ENCODE data around the gene TADA2B. TPM values are rescaled to one million over a fixed set of nuclear protein-coding genes. Genes with fewer than 3 reads are reported as not detected.

Gene TADA2B
- total RNA-seq, 3 donors from 2014 or later (not counting 1 experiment from before 2014, with no cell fraction given), result 22.7 to 36.3 (median 35.9) TPM

DNA sequence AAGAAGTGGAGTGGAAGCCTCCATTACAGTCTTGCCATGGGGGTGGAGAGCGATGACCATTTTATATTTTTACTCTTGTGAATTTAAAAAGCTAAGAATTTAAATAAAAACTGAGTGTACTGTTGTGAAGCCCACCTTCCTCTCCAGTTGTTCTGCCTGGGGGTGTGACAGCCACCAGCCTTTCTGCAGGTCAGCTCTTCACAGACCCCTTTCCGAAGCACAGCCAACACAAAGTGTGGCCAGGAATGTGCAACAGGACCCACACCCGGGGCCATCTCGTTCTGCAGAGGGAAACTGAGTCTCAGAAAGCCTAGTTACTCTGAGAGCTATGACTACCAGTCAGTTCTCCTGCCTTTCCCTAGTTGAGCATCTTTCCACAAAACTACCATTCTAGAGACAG lies 23.3 kb downstream of the TADA2B start:
- ATAC-seq (no peak), DNase-seq (no peak)
- Mint-ChIP-seq H3K4me3 (peak overlapping the region; percentile 97), H3K9me3 (no peaks in the 10 kb centered on the region), H3K36me3 (peaks cover 2% of the 10 kb centered on the region), H3K27me3 (ENCODE audit: low read depth in 2 of 2) (peaks cover 3 to 10% of the 10 kb centered on the region in 2 donors), H3K4me1 (peaks cover 27 to 44% of the 10 kb centered on the region in 2 donors), H3K27ac (peak overlapping the region; percentile 92 to 94)
- Histone ChIP-seq H3K27me3 (ENCODE audit: control insufficient read depth, insufficient read depth, low read length) (no peaks in the 10 kb centered on the region), H3K27ac (ENCODE audit: low read length) (no peak overlapping the region), H3K36me3 (ENCODE audit: control insufficient read depth, insufficient read depth, low read length) (peaks cover 28% of the 10 kb centered on the region), H3K9me3 (ENCODE audit: control insufficient read depth, insufficient read depth, low read length) (no peaks in the 10 kb centered on the region), H3K4me3 (ENCODE audit: low read length) (no peak overlapping the region), H3K4me1 (ENCODE audit: control insufficient read depth, insufficient read depth, low read length) (peaks cover 27% of the 10 kb centered on the region)
- 90% methylated on average over 4 of the region's 4 CpGs for WGBS (ENCODE audit: insufficient coverage)
- intact Hi-C loops (cut with micrococcal nuclease), result no loop called here
- TF ChIP-seq, protein P1, sequence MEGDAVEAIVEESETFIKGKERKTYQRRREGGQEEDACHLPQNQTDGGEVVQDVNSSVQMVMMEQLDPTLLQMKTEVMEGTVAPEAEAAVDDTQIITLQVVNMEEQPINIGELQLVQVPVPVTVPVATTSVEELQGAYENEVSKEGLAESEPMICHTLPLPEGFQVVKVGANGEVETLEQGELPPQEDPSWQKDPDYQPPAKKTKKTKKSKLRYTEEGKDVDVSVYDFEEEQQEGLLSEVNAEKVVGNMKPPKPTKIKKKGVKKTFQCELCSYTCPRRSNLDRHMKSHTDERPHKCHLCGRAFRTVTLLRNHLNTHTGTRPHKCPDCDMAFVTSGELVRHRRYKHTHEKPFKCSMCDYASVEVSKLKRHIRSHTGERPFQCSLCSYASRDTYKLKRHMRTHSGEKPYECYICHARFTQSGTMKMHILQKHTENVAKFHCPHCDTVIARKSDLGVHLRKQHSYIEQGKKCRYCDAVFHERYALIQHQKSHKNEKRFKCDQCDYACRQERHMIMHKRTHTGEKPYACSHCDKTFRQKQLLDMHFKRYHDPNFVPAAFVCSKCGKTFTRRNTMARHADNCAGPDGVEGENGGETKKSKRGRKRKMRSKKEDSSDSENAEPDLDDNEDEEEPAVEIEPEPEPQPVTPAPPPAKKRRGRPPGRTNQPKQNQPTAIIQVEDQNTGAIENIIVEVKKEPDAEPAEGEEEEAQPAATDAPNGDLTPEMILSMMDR (IDR thresholded peaks at IDR 0.05), result no peak

DNA sequence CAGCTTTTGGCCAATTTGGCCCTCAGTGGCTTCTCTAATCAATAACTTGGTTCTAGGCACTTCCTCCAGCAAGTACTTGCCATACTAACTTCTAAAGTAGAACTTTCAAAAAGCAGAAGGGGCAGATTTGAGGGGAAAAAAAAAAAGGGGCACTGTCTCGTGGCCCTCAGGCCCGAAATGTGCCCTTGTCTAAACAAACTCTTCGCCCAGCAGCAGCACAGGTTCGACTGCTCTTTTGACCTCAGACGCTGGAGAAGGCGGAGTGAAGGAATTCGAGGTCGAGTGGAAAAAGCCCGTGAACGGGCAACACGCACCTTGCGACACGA lies 23.9 kb downstream of the TADA2B start:
- Mint-ChIP-seq H3K36me3 (no peaks in the 10 kb centered on the region), H3K27me3 (ENCODE audit: low read depth in 2 of 2) (peaks cover 3 to 10% of the 10 kb centered on the region in 2 donors), H3K4me3 (peak overlapping the region; percentile 97), H3K27ac (peak overlapping the region; percentile 92 to 94), H3K9me3 (no peaks in the 10 kb centered on the region), H3K4me1 (peaks cover 27 to 44% of the 10 kb centered on the region in 2 donors)
- ATAC-seq, result no peak
- Histone ChIP-seq H3K36me3 (ENCODE audit: control insufficient read depth, insufficient read depth, low read length) (peaks cover 22% of the 10 kb centered on the region), H3K9me3 (ENCODE audit: control insufficient read depth, insufficient read depth, low read length) (no peaks in the 10 kb centered on the region), H3K4me1 (ENCODE audit: control insufficient read depth, insufficient read depth, low read length) (peaks cover 27% of the 10 kb centered on the region), H3K27ac (ENCODE audit: low read length) (peak overlapping the region; percentile 69), H3K27me3 (ENCODE audit: control insufficient read depth, insufficient read depth, low read length) (no peaks in the 10 kb centered on the region), H3K4me3 (ENCODE audit: low read length) (peak overlapping the region; percentile 91)
- TF ChIP-seq, protein P1 (IDR thresholded peaks at IDR 0.05), result no peak
- intact Hi-C loops (cut with micrococcal nuclease), result no loop called here
- no peak for DNase-seq
- WGBS (ENCODE audit: insufficient coverage), result 9% methylated on average over 13 of the region's 13 CpGs

DNA sequence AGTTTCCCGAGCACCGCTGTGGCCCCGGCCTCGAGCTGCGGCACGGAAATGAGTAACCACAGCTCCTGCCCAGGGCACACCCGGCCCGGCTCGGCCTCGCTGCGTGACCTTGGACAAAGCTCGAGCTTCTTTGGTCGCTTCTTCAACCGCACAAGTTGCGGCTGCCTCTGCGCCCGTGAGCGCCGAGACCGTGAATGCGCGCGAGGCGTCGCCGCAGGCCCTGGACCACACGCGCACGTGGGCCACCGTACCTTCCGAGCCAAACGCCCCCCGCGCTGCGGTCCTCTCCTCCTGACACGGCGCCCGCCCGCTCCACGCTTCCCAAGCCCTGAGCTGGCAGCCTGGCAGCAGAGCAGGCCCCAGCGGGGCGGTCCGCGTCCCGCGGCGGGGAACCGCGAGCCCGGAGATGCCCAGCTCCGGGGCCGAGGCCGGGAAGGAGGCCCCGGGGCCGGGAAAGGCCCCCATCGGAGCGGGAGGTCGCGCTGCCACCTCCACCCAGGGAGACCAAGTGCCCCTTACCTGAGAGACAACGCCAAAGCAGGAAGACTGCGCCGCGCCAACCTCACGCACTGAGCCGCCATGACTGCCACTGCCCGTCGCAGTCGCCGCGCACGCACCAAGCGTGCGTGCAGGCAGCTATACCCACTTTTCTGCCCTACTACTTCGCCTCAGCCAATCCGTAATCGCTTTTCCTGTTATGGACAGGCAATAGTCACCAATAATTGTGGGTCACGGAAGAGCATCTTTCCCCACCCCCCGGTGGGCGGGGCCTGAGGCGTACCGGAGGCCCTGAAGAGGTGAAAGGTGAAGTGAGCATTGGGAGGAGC lies 24.5 kb downstream of the TADA2B start, which contains the start of gene GRPEL1:
Gene GRPEL1, minus strand, starts transcription at position 613 of the 827 bp plus-strand sequence. Its CDS starts 32 bp downstream, at position 581.
- Histone ChIP-seq H3K27ac (ENCODE audit: low read length) (peak within 1 kb of the TSS; percentile 78), H3K4me3 (ENCODE audit: low read length) (peak within 1 kb of the TSS; percentile 91), H3K36me3 (ENCODE audit: control insufficient read depth, insufficient read depth, low read length) (peaks cover 18% of the 10 kb centered on the region), H3K4me1 (ENCODE audit: control insufficient read depth, insufficient read depth, low read length) (peaks cover 27% of the 10 kb centered on the region), H3K27me3 (ENCODE audit: control insufficient read depth, insufficient read depth, low read length) (no peaks in the 10 kb centered on the region), H3K9me3 (ENCODE audit: control insufficient read depth, insufficient read depth, low read length) (no peaks in the 10 kb centered on the region)
- intact Hi-C loops (cut with micrococcal nuclease), result loop anchor here (1.0 to 2.0 kb wide), 4 partner anchors 23 to 351 kb away; partner anchors contain the start of genes BLOC1S4 and KIAA0232
- TF ChIP-seq, protein P1 (IDR thresholded peaks at IDR 0.05), result no peak
- Mint-ChIP-seq H3K27me3 (ENCODE audit: low read depth in 2 of 2) (peaks cover 3 to 10% of the 10 kb centered on the region in 2 donors), H3K27ac (peak within 1 kb of the TSS; percentile 92 to 94), H3K9me3 (no peaks in the 10 kb centered on the region), H3K4me1 (peaks cover 27 to 44% of the 10 kb centered on the region in 2 donors), H3K4me3 (peak within 1 kb of the TSS; percentile 97), H3K36me3 (no peaks in the 10 kb centered on the region)
- DNase-seq, result peak; percentile 100
- peak; percentile 92 to 98 (median 93) for ATAC-seq
- under 1% methylated on average over 81 of the region's 81 CpGs for WGBS (ENCODE audit: insufficient coverage)
